B cell (primary cell): ENCODE results near the gene FOXM1. TPM values are rescaled to one million over a fixed set of nuclear protein-coding genes. Genes with fewer than 3 reads are reported as not detected.

Experiments
- ATAC-seq: fragments of 200-7000 bp; cut with Tn5 transposase; one replicate; pipeline ENCODE4 v1.10.0; 2021; ENCODE audit warnings: low read depth, mild to moderate bottlenecking, moderate number of reproducible peaks, moderate library complexity
- CTCF ChIA-PET: fragments of 350-600 bp; sonication (Branson Sonifier 250); formaldehyde crosslinking; loops from one replicate; lab custom pipeline; 2021; ENCODE audit warnings: antibody characterized with exemption, inconsistent platforms; lab: Charles Lee
- POLR2A ChIA-PET: fragments of 350-600 bp; sonication (Branson Sonifier 250); formaldehyde crosslinking; loops from one replicate; lab custom pipeline; 2021; ENCODE audit warnings: antibody characterized with exemption; lab: Charles Lee
- DNase-seq: peaks from one replicate; pipeline ENCODE4 v3.0.0; 2013
- H2AFZ ChIP-seq: 2 replicates; pipeline ENCODE4 v1.6.1; 2012; ENCODE audit warnings: mild to moderate bottlenecking, low read depth, low read length; ENCODE audit not compliant: insufficient read depth, poor library complexity, severe bottlenecking
- H3K27ac ChIP-seq, 2 donors: 1 replicate in 1 of 2; 2 replicates in 1 of 2; pipeline ENCODE4 v1.5.1; 2012 to 2013; ENCODE audit warnings: low read length in 2 of 2, mild to moderate bottlenecking in 2 of 2, moderate library complexity in 1 of 2
- H3K27me3 ChIP-seq, 4 experiments: fragments of 200-600 bp in 1 of 4; sonication (generic) in 1 of 4; replicated peaks in 1 of 4; 1 replicate in 2 of 4; 2 replicates in 2 of 4; pipeline versions ENCODE4 v1.6.1 to v1.7.0; 2013 to 2016; ENCODE audit warnings: low read length in 3 of 4, mild to moderate bottlenecking in 2 of 4, mixed read lengths in 1 of 4, moderate library complexity in 1 of 4; ENCODE audit not compliant: insufficient read depth in 4 of 4, control insufficient read depth in 3 of 4; ENCODE audit errors: control extremely low read depth in 1 of 4
- H3K36me3 ChIP-seq, 2 experiments: replicated peaks in 1 of 2; 1 replicate in 1 of 2; 2 replicates in 1 of 2; pipeline versions ENCODE4 v1.6.1 to v1.7.1; 2013; ENCODE audit warnings: low read length in 1 of 2; ENCODE audit not compliant: insufficient read depth in 2 of 2, control insufficient read depth in 1 of 2; ENCODE audit errors: control extremely low read depth in 1 of 2, extremely low read depth in 1 of 2
- H3K4me1 ChIP-seq, 2 donors: fragments of 200-600 bp in 1 of 2; sonication (generic) in 1 of 2; 1 replicate in 1 of 2; 2 replicates in 1 of 2; pipeline versions ENCODE4 v1.5.1 to v1.6.1; 2013 to 2017; ENCODE audit warnings: low read length in 2 of 2; ENCODE audit not compliant: control insufficient read depth in 2 of 2, insufficient read depth in 2 of 2
- H3K4me2 ChIP-seq: replicated peaks from 2 replicates; pipeline ENCODE3; 2012; ENCODE audit warnings: mild to moderate bottlenecking, low read depth, low read length; ENCODE audit not compliant: poor library complexity, severe bottlenecking
- H3K4me3 ChIP-seq, 5 experiments: fragments of 200-600 bp in 1 of 5; sonication (generic) in 1 of 5; 1 replicate in 3 of 5; 2 replicates in 2 of 5; pipeline versions ENCODE4 v1.5.1 to v1.7.0; 2011 to 2016; ENCODE audit warnings: low read length in 4 of 5, mild to moderate bottlenecking in 4 of 5, low read depth in 2 of 5, control low read depth in 1 of 5, moderate library complexity in 1 of 5; ENCODE audit not compliant: insufficient read depth in 1 of 5; ENCODE audit errors: control extremely low read depth in 1 of 5, extremely low read depth in 1 of 5
- H3K79me2 ChIP-seq: fragments of 200-600 bp; sonication (generic); one replicate; pipeline ENCODE4 v1.6.0; 2016; ENCODE audit warnings: low read length; ENCODE audit not compliant: control insufficient read depth, insufficient read depth
- H3K9ac ChIP-seq: fragments of 200-600 bp; sonication (generic); 2 replicates; pipeline ENCODE4 v1.6.1; 2017; ENCODE audit warnings: mild to moderate bottlenecking, low read length, moderate library complexity
- H3K9me3 ChIP-seq, 3 donors: one replicate each; pipeline versions ENCODE4 v1.6.1 to v1.7.1; 2013; ENCODE audit warnings: low read length in 2 of 3; ENCODE audit not compliant: control insufficient read depth in 2 of 3, insufficient read depth in 1 of 3; ENCODE audit errors: control extremely low read depth in 1 of 3
- H4K20me1 ChIP-seq: 2 replicates; pipeline ENCODE4 v1.6.0; 2012; ENCODE audit warnings: mild to moderate bottlenecking, low read length; ENCODE audit not compliant: insufficient read depth, control insufficient read depth, poor library complexity, severe bottlenecking
- H3K27ac Mint-ChIP-seq: one replicate; pipeline ENCODE4 v1.8.0; 2021; ENCODE audit warnings: mixed read lengths
- H3K27me3 Mint-ChIP-seq: one replicate; pipeline ENCODE4 v1.8.0; 2021; ENCODE audit warnings: mixed read lengths
- H3K4me1 Mint-ChIP-seq: one replicate; pipeline ENCODE4 v1.8.0; 2021; ENCODE audit warnings: mixed read lengths
- H3K4me3 Mint-ChIP-seq: one replicate; pipeline ENCODE4 v1.8.0; 2021; ENCODE audit warnings: mixed read lengths
- H3K9me3 Mint-ChIP-seq: one replicate; pipeline ENCODE4 v1.8.0; 2022; ENCODE audit warnings: mixed read lengths; ENCODE audit not compliant: insufficient read depth
- WGBS: methylation state at CpG from one replicate; pipeline ENCODE4 v1.1.5; 2013; ENCODE audit warnings: missing lambda C conversion rate; ENCODE audit not compliant: insufficient coverage; 5-methylcytosine and 5-hydroxymethylcytosine counted together
- intact Hi-C: fragments of 100-400 bp; cut with micrococcal nuclease; formaldehyde crosslinking; loops from one replicate; pipeline ENCODE4 v1.10.0; 2022
- polyA plus RNA-seq: library from polyadenylated mRNA; depleted of rRNA; stranded (reverse); fragments of >200 nt; gene quantifications from 2 replicates; pipeline ENCODE4 v1.2.3, GENCODE V29; 2012
- total RNA-seq, 2 donors: library from RNA; stranded (reverse); fragments of 120-200 nt in 1 of 2; gene quantifications; 1 replicate in 1 of 2; 2 replicates in 1 of 2; pipeline versions ENCODE4 v1.2.3 to v1.2.4, GENCODE V29; 2013 to 2022
- TF ChIP-seq, protein P1 (sequence below): fragments of 200-600 bp; IDR thresholded peaks from one replicate; pipeline ENCODE4 v1.8.0; 2022; ENCODE audit warnings: antibody characterized with exemption, mild to moderate bottlenecking

FOXM1 gene
- total and polyA plus RNA-seq, 2 donors (not counting 1 experiment from before 2014, with no cell fraction given) = 0.67 to 0.84 TPM

GRCh38 chr12:2891240-2892053 is 14.5 kb upstream of the FOXM1 start:
- Histone ChIP-seq H3K79me2 (peaks cover 21% of the 10 kb centered on the region), H3K4me1 (peaks cover 5 to 12% of the 10 kb centered on the region in 2 donors), H3K9ac (peak overlapping the region; percentile 90), H3K36me3 (no peaks in the 10 kb centered on the region), H3K27ac (peak overlapping the region; percentile 56 to 89), H2AFZ (peak overlapping the region; percentile 94), H3K4me3 (peak overlapping the region; percentile 65 to 99 (median 85)), H3K9me3 (no peaks in the 10 kb centered on the region), H3K4me2 (peak overlapping the region; percentile 95), H3K27me3 (no peaks in the 10 kb centered on the region), H4K20me1 (no peaks in the 10 kb centered on the region)
- CTCF ChIA-PET = interaction anchor here (0.8 to 1.7 kb wide), 2 partner anchors 78 to 107 kb away, joined by 3 to 6 read pairs; partner anchors contain the start of gene ITFG2
- POLR2A ChIA-PET = no interaction called here
- TF ChIP-seq, protein P1, sequence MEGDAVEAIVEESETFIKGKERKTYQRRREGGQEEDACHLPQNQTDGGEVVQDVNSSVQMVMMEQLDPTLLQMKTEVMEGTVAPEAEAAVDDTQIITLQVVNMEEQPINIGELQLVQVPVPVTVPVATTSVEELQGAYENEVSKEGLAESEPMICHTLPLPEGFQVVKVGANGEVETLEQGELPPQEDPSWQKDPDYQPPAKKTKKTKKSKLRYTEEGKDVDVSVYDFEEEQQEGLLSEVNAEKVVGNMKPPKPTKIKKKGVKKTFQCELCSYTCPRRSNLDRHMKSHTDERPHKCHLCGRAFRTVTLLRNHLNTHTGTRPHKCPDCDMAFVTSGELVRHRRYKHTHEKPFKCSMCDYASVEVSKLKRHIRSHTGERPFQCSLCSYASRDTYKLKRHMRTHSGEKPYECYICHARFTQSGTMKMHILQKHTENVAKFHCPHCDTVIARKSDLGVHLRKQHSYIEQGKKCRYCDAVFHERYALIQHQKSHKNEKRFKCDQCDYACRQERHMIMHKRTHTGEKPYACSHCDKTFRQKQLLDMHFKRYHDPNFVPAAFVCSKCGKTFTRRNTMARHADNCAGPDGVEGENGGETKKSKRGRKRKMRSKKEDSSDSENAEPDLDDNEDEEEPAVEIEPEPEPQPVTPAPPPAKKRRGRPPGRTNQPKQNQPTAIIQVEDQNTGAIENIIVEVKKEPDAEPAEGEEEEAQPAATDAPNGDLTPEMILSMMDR = no peak
- Mint-ChIP-seq H3K4me3 (peak overlapping the region; percentile 94), H3K27ac (peak overlapping the region; percentile 78), H3K27me3 (no peaks in the 10 kb centered on the region), H3K9me3 (no peaks in the 10 kb centered on the region), H3K4me1 (peaks cover 24% of the 10 kb centered on the region)
- ATAC-seq (peak; percentile 4), DNase-seq (no peak)
- intact Hi-C loops = loop anchor here (2.0 to 5.0 kb wide), 4 partner anchors 53 to 1431 kb away; partner anchors contain the start of genes CRACR2A and TIGAR
- 24% methylated on average over 35 of the region's 42 CpGs for WGBS
